Measurements from ENCODE around the gene USP19. TPM values are rescaled to one million over a fixed set of nuclear protein-coding genes. Genes with fewer than 3 reads are reported as not detected.
A peak's percentile ranks its signal among the peaks of the same experiment; 100 is the strongest.

USP19 gene, protein sequence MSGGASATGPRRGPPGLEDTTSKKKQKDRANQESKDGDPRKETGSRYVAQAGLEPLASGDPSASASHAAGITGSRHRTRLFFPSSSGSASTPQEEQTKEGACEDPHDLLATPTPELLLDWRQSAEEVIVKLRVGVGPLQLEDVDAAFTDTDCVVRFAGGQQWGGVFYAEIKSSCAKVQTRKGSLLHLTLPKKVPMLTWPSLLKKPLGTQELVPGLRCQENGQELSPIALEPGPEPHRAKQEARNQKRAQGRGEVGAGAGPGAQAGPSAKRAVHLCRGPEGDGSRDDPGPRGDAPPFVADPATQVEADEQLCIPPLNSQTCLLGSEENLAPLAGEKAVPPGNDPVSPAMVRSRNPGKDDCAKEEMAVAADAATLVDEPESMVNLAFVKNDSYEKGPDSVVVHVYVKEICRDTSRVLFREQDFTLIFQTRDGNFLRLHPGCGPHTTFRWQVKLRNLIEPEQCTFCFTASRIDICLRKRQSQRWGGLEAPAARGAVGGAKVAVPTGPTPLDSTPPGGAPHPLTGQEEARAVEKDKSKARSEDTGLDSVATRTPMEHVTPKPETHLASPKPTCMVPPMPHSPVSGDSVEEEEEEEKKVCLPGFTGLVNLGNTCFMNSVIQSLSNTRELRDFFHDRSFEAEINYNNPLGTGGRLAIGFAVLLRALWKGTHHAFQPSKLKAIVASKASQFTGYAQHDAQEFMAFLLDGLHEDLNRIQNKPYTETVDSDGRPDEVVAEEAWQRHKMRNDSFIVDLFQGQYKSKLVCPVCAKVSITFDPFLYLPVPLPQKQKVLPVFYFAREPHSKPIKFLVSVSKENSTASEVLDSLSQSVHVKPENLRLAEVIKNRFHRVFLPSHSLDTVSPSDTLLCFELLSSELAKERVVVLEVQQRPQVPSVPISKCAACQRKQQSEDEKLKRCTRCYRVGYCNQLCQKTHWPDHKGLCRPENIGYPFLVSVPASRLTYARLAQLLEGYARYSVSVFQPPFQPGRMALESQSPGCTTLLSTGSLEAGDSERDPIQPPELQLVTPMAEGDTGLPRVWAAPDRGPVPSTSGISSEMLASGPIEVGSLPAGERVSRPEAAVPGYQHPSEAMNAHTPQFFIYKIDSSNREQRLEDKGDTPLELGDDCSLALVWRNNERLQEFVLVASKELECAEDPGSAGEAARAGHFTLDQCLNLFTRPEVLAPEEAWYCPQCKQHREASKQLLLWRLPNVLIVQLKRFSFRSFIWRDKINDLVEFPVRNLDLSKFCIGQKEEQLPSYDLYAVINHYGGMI (N-terminal part only)
- 100 to 1,000 TPM in 3 of 5 donors, 10 to 100 TPM in 2; 56.5 to 117 (median 105) TPM for total RNA-seq
- 46.3 TPM for total RNA-seq (2013)
- 73.4 to 191 (median 113) reads per million in 29 experiments for total RNA-seq

DNA sequence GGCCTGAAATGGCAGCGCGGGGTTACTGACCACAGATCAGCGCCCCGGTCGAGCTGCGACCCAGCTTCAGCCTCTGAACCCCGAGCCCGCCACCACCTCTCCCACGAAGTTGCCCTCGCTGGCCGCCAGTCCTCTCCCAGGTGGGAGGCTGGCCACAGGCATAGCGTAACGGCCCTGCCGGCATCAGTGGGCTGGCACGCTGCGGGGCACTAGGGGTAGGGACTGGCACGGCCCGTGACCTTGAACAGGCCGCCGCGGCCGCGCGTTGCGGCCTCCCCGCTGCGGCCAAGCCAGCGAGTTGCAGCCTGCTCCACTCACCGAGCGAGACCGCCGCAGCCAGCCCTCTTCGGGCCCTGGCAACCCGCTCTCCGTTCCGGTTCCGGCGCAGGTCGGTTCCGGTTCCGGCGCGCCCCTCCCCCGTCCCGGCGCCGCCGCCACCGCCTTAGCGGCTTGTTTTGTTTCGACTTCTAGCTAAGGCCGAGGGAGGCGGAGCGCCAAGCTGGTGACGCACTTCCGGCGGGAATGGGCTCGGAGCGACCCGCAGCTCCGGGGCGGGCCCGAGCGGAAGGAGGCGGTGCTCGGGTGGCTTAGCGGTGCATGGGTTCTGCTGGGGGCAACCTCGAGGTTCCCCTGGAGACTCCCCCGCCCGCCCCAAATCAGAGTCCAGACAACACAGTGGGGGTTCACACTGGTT, at the start of gene USP19:
Gene USP19 (minus strand): TSS at position 386 of the 694 bp plus-strand sequence. CDS start 1,678 bp downstream, outside the sequence.
- WGBS (ENCODE audit: insufficient coverage): under 1% methylated on average over 66 of the region's 70 CpGs
- CTCF ChIA-PET: interaction anchor here (0.5 to 1.7 kb wide), 8 partner anchors 17 to 181 kb away, joined by 3 to 15 read pairs (median 3); partner anchors contain the start of genes IMPDH2 (in 1 of the 2), KLHDC8B (in 1 of the 2) and QRICH1 (in 1 of the 2)
- Mint-ChIP-seq H3K4me1 (peaks cover 14 to 22% (median 22%) of the 10 kb centered on the region in 3 donors), H3K27me3 (no peaks in the 10 kb centered on the region), H3K27ac (peak within 1 kb of the TSS; percentile 87 to 89), H3K9me3 (no peaks in the 10 kb centered on the region), H3K36me3 (peaks cover 23% of the 10 kb centered on the region), H3K4me3 (peak within 1 kb of the TSS; percentile 83 to 85 (median 83))
- Histone ChIP-seq H3K27ac (ENCODE audit: low read length) (peak within 1 kb of the TSS; percentile 93), H3K27me3 (replicated peaks in 1 of 2; ENCODE audit: control insufficient read depth in 2 of 2, extremely low read depth in 1 of 2, insufficient read depth in 2 of 2, low read length in 1 of 2) (no peaks in the 10 kb centered on the region), H3K4me1 (ENCODE audit: control insufficient read depth in 1 of 2, extremely low read depth in 1 of 2, insufficient read depth in 2 of 2, low read length in 2 of 2) (peaks cover 9 to 42% of the 10 kb centered on the region in 2 experiments), H3K4me3 (ENCODE audit: control insufficient read depth in 1 of 2, extremely low read depth in 1 of 2, low read length in 1 of 2) (peak within 1 kb of the TSS; percentile 81 to 95), H3K9me3 (no peaks in the 10 kb centered on the region), H3K36me3 (ENCODE audit: control insufficient read depth in 2 of 2, extremely low read depth in 1 of 2, insufficient read depth in 1 of 2, low read length in 1 of 2) (peaks cover 8 to 33% of the 10 kb centered on the region in 2 donors)
- DNase-seq: peak; percentile 85 to 99 (median 94)
- POLR2A ChIA-PET: interaction anchor here in 1 of 2 donors (0.5 to 1.2 kb wide), 5 partner anchors 17 to 291 kb away, joined by 3 to 17 read pairs (median 3); partner anchors contain the start of genes DALRD3, QRICH1, RHOA and TCTA
- ATAC-seq (replicated peaks in 1 of 4): peak; percentile 92 to 95 (median 93)

DNA sequence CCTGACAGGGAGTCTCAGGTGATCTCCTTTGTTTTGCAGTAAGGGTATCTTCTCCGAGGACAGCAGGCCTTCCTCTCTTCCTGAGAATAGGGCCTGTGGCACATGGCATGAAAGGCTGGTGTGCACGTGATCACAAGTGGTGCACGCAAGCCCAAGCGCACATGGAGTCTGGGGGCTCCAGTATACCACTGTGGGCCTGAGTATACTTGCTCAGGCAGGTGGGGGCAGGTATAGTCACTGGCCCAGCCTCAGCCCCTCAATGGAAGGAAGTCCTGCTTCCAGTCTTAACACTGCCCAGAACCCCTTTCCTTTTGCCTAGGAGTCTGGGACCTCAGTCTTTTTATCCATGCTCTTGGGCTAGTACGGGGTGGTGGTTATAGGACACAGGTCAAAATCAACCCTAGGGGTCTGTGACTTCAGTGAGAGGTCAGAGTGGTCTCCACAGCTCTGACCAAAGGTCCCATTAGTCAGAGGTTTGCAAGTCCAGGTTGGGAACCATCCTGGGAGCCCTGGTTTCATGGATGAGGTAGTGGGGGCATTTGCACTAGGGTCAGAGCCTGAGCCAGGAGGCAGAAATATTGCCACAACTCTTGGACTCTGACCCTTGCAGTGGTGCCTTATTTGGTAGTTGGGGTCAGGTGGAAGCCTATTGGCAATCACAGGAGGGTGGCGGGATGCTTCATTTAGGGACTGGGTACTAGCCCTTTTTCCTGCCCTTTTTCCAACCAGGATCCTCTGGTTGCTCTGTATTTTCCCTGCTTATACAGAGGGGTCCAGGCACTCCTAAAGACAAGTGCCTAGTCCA, 46.3 kb upstream of the USP19 start:
- CTCF ChIA-PET: no interaction called here

DNA sequence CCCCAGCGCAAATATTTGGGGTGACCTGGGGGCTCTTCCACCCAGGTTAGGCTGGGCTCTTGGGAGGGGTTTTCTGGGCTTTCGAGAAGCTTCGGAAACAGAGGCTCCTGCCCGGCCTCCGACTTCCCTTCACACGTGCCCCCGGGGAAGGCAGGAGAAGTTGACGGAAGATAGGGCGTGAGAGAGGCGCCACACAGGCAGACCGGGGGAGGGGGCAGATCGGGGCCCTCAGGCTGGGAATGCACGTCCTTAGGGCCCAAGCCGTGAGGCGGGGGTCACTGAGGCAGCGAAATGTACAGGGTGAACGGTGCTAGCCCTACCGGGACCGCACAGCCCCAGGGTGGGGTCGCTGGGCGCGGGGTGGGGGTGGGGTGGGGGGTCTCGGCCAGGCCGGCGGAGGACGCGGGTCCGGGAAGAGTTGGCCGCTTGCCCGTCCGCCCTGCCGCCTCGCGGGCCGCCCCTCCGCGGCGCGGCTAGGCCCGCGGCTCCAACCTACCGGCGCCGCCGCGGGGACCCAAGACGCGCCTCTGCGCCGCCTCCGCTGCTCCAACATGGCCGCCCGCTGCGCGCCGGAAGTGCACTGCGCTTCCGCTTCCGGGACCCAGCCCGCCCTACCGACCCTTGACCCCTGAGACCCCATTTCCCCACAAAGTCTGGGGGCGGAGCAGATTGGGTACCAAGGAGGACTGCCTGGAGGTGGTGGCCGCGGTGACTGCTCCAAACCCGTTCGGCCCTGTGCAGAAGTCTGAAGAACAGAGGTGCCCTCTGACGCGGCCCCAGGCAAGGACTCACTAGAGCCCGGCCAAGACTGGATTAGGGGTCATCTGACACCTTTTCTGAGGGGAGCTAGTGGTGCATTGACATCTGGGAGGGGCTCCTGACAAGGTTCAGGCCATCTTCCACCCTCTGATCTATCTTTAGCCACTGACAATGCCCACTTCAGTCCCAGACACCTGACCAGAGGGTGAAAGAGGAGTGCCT, 45.4 kb upstream of the USP19 start, which contains the start of gene CCDC71:
Gene CCDC71 (minus strand): TSS at position 561 of the 981 bp plus-strand sequence. CDS start 2,123 bp downstream, outside the sequence.
- H3K27ac ChIP-seq (ENCODE audit: low read length): peak within 1 kb of the TSS; percentile 80
- H3K27ac Mint-ChIP-seq: peak within 1 kb of the TSS; percentile 91 to 94
- H3K36me3 ChIP-seq (ENCODE audit: control insufficient read depth in 2 of 2, extremely low read depth in 1 of 2, insufficient read depth in 1 of 2, low read length in 1 of 2): peaks cover 11 to 32% of the 10 kb centered on the region in 2 donors
- no peaks in the 10 kb centered on the region for H3K9me3 Mint-ChIP-seq
- DNase-seq (peak; percentile 49 to 87 (median 71)), ATAC-seq (replicated peaks in 1 of 4) (peak; percentile 82 to 88 (median 86))
- H3K4me3 Mint-ChIP-seq: peak within 1 kb of the TSS; percentile 91 to 97 (median 92)
- no peaks in the 10 kb centered on the region for H3K9me3 ChIP-seq
- H3K4me1 ChIP-seq (ENCODE audit: control insufficient read depth in 1 of 2, extremely low read depth in 1 of 2, insufficient read depth in 2 of 2, low read length in 2 of 2): peaks cover 12 to 45% of the 10 kb centered on the region in 2 experiments
- H3K36me3 Mint-ChIP-seq: peaks cover 10% of the 10 kb centered on the region
- H3K4me1 Mint-ChIP-seq: peaks cover 42 to 49% (median 48%) of the 10 kb centered on the region in 3 donors
- CTCF ChIA-PET: interaction anchor here in 1 of 2 donors (1.2 kb wide), 1 partner anchor 137 kb away, joined by 3 read pairs; the partner anchor contains the start of gene IMPDH2
- peaks cover 0 to 13% of the 10 kb centered on the region in 2 experiments for H3K27me3 ChIP-seq (replicated peaks in 1 of 2; ENCODE audit: control insufficient read depth in 2 of 2, extremely low read depth in 1 of 2, insufficient read depth in 2 of 2, low read length in 1 of 2)
- H3K4me3 ChIP-seq (ENCODE audit: control insufficient read depth in 1 of 2, extremely low read depth in 1 of 2, low read length in 1 of 2): peak within 1 kb of the TSS; percentile 72 to 75
- POLR2A ChIA-PET: no interaction called here
- 2% methylated on average over 49 of the region's 69 CpGs for WGBS (ENCODE audit: insufficient coverage)
- peaks cover 0 to 2% of the 10 kb centered on the region in 2 donors for H3K27me3 Mint-ChIP-seq

More for the DNA sequence above, 46.3 kb upstream of the USP19 start:
- WGBS (ENCODE audit: insufficient coverage): 93% methylated on average over 5 of the region's 6 CpGs
- POLR2A ChIA-PET: no interaction called here
- Mint-ChIP-seq H3K36me3 (peaks cover 10% of the 10 kb centered on the region), H3K4me1 (peaks cover 46 to 52% (median 47%) of the 10 kb centered on the region in 3 donors), H3K27ac (peak overlapping the region; percentile 91 to 94), H3K27me3 (peaks cover 0 to 2% of the 10 kb centered on the region in 2 donors), H3K4me3 (peak overlapping the region; percentile 85 to 97 (median 91)), H3K9me3 (no peaks in the 10 kb centered on the region)
- Histone ChIP-seq H3K36me3 (ENCODE audit: control insufficient read depth in 2 of 2, extremely low read depth in 1 of 2, insufficient read depth in 1 of 2, low read length in 1 of 2) (peaks cover 11 to 25% of the 10 kb centered on the region in 2 donors), H3K9me3 (no peaks in the 10 kb centered on the region), H3K4me1 (ENCODE audit: control insufficient read depth in 1 of 2, extremely low read depth in 1 of 2, insufficient read depth in 2 of 2, low read length in 2 of 2) (peaks cover 12 to 51% of the 10 kb centered on the region in 2 experiments), H3K27ac (ENCODE audit: low read length) (peak overlapping the region; percentile 80), H3K4me3 (ENCODE audit: control insufficient read depth in 1 of 2, extremely low read depth in 1 of 2, low read length in 1 of 2) (peak overlapping the region; percentile 48 to 75), H3K27me3 (replicated peaks in 1 of 2; ENCODE audit: control insufficient read depth in 2 of 2, extremely low read depth in 1 of 2, insufficient read depth in 2 of 2, low read length in 1 of 2) (peaks cover 0 to 17% of the 10 kb centered on the region in 2 experiments)
- DNase-seq (no peak), ATAC-seq (replicated peaks in 1 of 4) (no peak)

DNA sequence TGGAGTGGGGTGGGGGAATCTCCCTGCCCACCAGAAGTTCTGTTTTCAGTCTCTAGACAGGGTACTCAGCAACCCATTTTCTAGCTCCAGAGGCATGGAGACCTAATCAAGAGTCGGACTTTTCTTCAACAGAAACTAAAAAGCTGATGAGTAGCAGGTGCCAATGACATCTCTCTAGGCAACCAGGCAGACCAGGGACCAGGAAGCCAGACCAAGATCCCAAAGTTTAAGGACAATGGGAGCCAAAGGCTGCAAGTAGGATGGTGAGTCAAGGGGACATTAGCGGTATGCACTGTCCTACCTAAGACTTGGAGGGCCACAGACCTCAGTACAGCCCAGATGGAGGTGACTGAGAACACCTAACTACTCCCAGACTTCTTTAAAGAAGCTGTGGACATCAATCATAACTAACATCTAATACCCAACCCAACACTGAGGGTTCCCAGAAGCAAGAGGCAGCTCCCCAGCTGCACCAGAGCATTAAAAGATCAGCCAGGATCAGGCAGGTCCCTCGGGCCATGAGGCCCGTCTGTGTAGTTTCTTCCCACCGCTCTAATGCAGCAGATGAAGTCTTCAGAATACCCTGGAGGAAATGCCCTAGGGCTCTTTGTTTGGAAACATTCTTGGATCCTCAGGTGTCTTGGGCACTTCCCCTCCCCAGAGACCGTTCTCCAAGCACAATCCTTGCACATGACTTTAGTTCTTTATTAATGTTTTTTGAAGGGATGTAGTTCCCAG, 44.5 kb upstream of the USP19 start:
- H3K4me1 Mint-ChIP-seq: peaks cover 33 to 41% (median 40%) of the 10 kb centered on the region in 3 donors
- Histone ChIP-seq H3K36me3 (ENCODE audit: control insufficient read depth in 2 of 2, extremely low read depth in 1 of 2, insufficient read depth in 1 of 2, low read length in 1 of 2) (peaks cover 11 to 33% of the 10 kb centered on the region in 2 donors), H3K27me3 (replicated peaks in 1 of 2; ENCODE audit: control insufficient read depth in 2 of 2, extremely low read depth in 1 of 2, insufficient read depth in 2 of 2, low read length in 1 of 2) (peaks cover 0 to 13% of the 10 kb centered on the region in 2 experiments), H3K9me3 (no peaks in the 10 kb centered on the region), H3K4me1 (ENCODE audit: control insufficient read depth in 1 of 2, extremely low read depth in 1 of 2, insufficient read depth in 2 of 2, low read length in 2 of 2) (peaks cover 9 to 36% of the 10 kb centered on the region in 2 experiments), H3K4me3 (ENCODE audit: control insufficient read depth in 1 of 2, extremely low read depth in 1 of 2, low read length in 1 of 2) (peak overlapping the region; percentile 72 to 75), H3K27ac (ENCODE audit: low read length) (peak overlapping the region; percentile 72)
- H3K4me3 Mint-ChIP-seq: peak overlapping the region; percentile 89 to 97 (median 92)
- peak overlapping the region; percentile 84 to 87 for H3K27ac Mint-ChIP-seq
- ChIA-PET CTCF (interaction anchor here in 1 of 2 donors (0.6 to 1.2 kb wide), 2 partner anchors 136 to 971 kb away, joined by 3 to 4 read pairs; partner anchors contain the start of gene IMPDH2), POLR2A (no interaction called here)
- DNase-seq: no peak
- H3K27me3 Mint-ChIP-seq: peaks cover 0 to 2% of the 10 kb centered on the region in 2 donors
- no peaks in the 10 kb centered on the region for H3K9me3 Mint-ChIP-seq
- WGBS (ENCODE audit: insufficient coverage): 63% methylated on average over 4 of the region's 6 CpGs
- no peak for ATAC-seq (replicated peaks in 1 of 4)
- H3K36me3 Mint-ChIP-seq: peaks cover 10% of the 10 kb centered on the region
